Esophagus squamous epithelium (tissue), 4 donors: ENCODE data around the gene IPCEF1.

Source experiments
- POLR2A ChIP-seq, 4 donors: fragments of 450-650 bp; IDR thresholded peaks; one replicate each; pipeline ENCODE4 v1.6.1; 2017; ENCODE audit warnings: antibody characterized with exemption in 4 of 4, mild to moderate bottlenecking in 4 of 4, moderate library complexity in 3 of 4
- TF ChIP-seq, protein P1 (sequence below), 6 experiments: fragments of 450-650 bp in 4 of 6; fragments of 200-600 bp in 2 of 6; sonication (generic) in 2 of 6; IDR thresholded peaks; one replicate each; pipeline ENCODE4 v1.5.1; 2016 to 2019; ENCODE audit warnings: antibody characterized with exemption in 6 of 6, mild to moderate bottlenecking in 4 of 6, moderate library complexity in 4 of 6

DNA sequence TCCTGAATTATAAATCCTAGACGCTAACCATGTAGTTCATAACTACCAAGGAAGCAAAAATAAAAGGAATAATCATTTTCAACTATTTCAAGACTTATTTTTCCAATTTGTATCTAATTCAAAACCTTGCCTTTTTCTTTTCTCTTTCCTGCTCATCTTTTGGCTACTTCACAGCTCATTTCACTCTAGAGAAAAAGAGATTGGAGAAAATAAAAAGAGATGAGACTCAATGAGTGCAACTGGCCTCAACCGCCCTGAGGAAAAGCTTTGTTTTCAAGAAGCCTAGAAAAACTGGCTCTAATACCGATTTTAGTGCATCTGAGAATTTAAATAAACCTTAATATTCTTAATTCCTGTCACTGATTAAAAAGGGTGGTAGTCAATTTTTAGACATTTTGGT, 36.4 kb downstream of the IPCEF1 start:
- TF ChIP-seq POLR2A (IDR thresholded peaks at IDR 0.05), result no peak
- TF ChIP-seq, protein P1, sequence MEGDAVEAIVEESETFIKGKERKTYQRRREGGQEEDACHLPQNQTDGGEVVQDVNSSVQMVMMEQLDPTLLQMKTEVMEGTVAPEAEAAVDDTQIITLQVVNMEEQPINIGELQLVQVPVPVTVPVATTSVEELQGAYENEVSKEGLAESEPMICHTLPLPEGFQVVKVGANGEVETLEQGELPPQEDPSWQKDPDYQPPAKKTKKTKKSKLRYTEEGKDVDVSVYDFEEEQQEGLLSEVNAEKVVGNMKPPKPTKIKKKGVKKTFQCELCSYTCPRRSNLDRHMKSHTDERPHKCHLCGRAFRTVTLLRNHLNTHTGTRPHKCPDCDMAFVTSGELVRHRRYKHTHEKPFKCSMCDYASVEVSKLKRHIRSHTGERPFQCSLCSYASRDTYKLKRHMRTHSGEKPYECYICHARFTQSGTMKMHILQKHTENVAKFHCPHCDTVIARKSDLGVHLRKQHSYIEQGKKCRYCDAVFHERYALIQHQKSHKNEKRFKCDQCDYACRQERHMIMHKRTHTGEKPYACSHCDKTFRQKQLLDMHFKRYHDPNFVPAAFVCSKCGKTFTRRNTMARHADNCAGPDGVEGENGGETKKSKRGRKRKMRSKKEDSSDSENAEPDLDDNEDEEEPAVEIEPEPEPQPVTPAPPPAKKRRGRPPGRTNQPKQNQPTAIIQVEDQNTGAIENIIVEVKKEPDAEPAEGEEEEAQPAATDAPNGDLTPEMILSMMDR (IDR thresholded peaks at IDR 0.05), result no peak
